NB4 (cell line): Measurements from ENCODE around the gene PRKG1.

Experiments used
- DNase-seq: peaks from one replicate; pipeline ENCODE4 v3.0.0; 2010; ENCODE audit warnings: low read depth
- H3K4me3 ChIP-seq: one replicate; pipeline ENCODE4 v1.5.1; 2011; ENCODE audit warnings: mild to moderate bottlenecking, low read depth, low read length, moderate library complexity
- CTCF ChIP-seq: IDR thresholded peaks from one replicate; pipeline ENCODE4 v1.5.1; 2012; ENCODE audit warnings: low read depth, low read length
- MAX ChIP-seq: IDR thresholded peaks from 2 replicates; pipeline ENCODE4 v1.6.1; 2011; ENCODE audit warnings: low read depth, low read length
- MYC ChIP-seq: IDR thresholded peaks from 2 replicates; pipeline ENCODE4 v1.6.1; 2011; ENCODE audit warnings: low read depth, low read length
- POLR2A ChIP-seq: IDR thresholded peaks from 2 replicates; pipeline ENCODE4 v1.6.1; 2011; ENCODE audit warnings: mild to moderate bottlenecking; ENCODE audit not compliant: insufficient read length; ENCODE audit errors: extremely low read depth

Gene PRKG1

GRCh38 chr10:51425431-51425830 is 351.1 kb downstream of the PRKG1 start:
- no peak for DNase-seq
- TF ChIP-seq MAX, result no peak
- no peak overlapping the region for H3K4me3 ChIP-seq

GRCh38 chr10:51427758-51428157 is 353.5 kb downstream of the PRKG1 start:
- DNase-seq, result no peak
- TF ChIP-seq MYC (no peak), MAX (no peak), CTCF (no peak), POLR2A (no peak)

GRCh38 chr10:51430506-51430905 is 356.2 kb downstream of the PRKG1 start:
- no peak for DNase-seq
- H3K4me3 ChIP-seq, result no peak overlapping the region
- TF ChIP-seq CTCF (no peak), MAX (no peak), MYC (no peak), POLR2A (no peak)

More at GRCh38 chr10:51427758-51428157, 353.5 kb downstream of the PRKG1 start:
- H3K4me3 ChIP-seq, result no peak overlapping the region

- DNase-seq, result no peak
- no peak for TF ChIP-seq CTCF
- no peak for TF ChIP-seq MYC
- TF ChIP-seq MAX, result no peak
- TF ChIP-seq POLR2A, result no peak
- H3K4me3 ChIP-seq, result no peak overlapping the region
These were observed 359.7 kb downstream of the PRKG1 start for GRCh38 chr10:51433949-51434475.

- TF ChIP-seq MYC (no peak), POLR2A (no peak), CTCF (no peak), MAX (no peak)
- DNase-seq, result no peak
- no peak overlapping the region for H3K4me3 ChIP-seq
These were observed 362.5 kb downstream of the PRKG1 start for GRCh38 chr10:51436805-51437204.

- no peak overlapping the region for H3K4me3 ChIP-seq
- no peak for DNase-seq
- TF ChIP-seq CTCF, result no peak
- TF ChIP-seq MAX, result no peak
- TF ChIP-seq MYC, result no peak
- no peak for TF ChIP-seq POLR2A
These were observed 365.4 kb downstream of the PRKG1 start for GRCh38 chr10:51439645-51440044.
